CD4-positive, alpha-beta memory T cell (primary cell): Measurements from ENCODE around the gene ADCY9. TPM values are rescaled to one million over a fixed set of nuclear protein-coding genes. Genes with fewer than 3 reads are reported as not detected.
A peak's percentile ranks its signal among the peaks of the same experiment; 100 is the strongest.

Source experiments
- CTCF ChIA-PET: fragments of 350-600 bp; sonication (Branson Sonifier 250); formaldehyde crosslinking; loops from one replicate; lab custom pipeline; 2021; ENCODE audit warnings: inconsistent platforms; ENCODE audit not compliant: partially characterized antibody; lab: Charles Lee
- POLR2A ChIA-PET: fragments of 350-600 bp; sonication (Branson Sonifier 250); formaldehyde crosslinking; loops from one replicate; lab custom pipeline; 2021; ENCODE audit not compliant: partially characterized antibody; lab: Charles Lee
- DNase-seq, 5 donors: peaks; one replicate each; pipeline versions ENCODE4 v3.0.0 to v3.0.0-alpha.2; 2020 to 2022; ENCODE audit warnings: mixed read lengths in 1 of 5
- H3K27ac ChIP-seq: one replicate; pipeline ENCODE4 v1.7.0; 2013; ENCODE audit warnings: low read depth, low read length
- H3K27me3 ChIP-seq: 2 replicates; pipeline ENCODE4 v1.7.0; 2013; ENCODE audit warnings: mild to moderate bottlenecking, low read length, moderate library complexity; ENCODE audit not compliant: insufficient read depth
- H3K36me3 ChIP-seq: 2 replicates; pipeline ENCODE4 v1.7.0; 2013; ENCODE audit warnings: mild to moderate bottlenecking, low read length, moderate library complexity; ENCODE audit not compliant: insufficient read depth
- H3K4me1 ChIP-seq: 2 replicates; pipeline ENCODE4 v1.7.0; 2013; ENCODE audit warnings: mild to moderate bottlenecking, low read length, moderate library complexity; ENCODE audit not compliant: insufficient read depth
- H3K4me3 ChIP-seq, 2 donors: one replicate each; pipeline ENCODE4 v1.7.0; 2013; ENCODE audit warnings: low read length in 2 of 2, mild to moderate bottlenecking in 1 of 2
- H3K9me3 ChIP-seq, 2 donors: one replicate each; pipeline ENCODE4 v1.7.0; 2013; ENCODE audit warnings: low read length in 2 of 2, control low read depth in 1 of 2; ENCODE audit not compliant: control insufficient read depth in 1 of 2
- H3K27ac Mint-ChIP-seq, 7 donors: one replicate each; pipeline ENCODE4 v1.8.0; 2020 to 2021; ENCODE audit warnings: mixed read lengths in 7 of 7, mild to moderate bottlenecking in 6 of 7, inconsistent platforms in 3 of 7, moderate library complexity in 3 of 7
- H3K27me3 Mint-ChIP-seq, 2 donors: one replicate each; pipeline ENCODE4 v1.8.0; 2020 to 2021; ENCODE audit warnings: mixed read lengths in 2 of 2
- H3K36me3 Mint-ChIP-seq, 2 donors: one replicate each; pipeline ENCODE4 v1.8.0; 2020 to 2021; ENCODE audit warnings: mixed read lengths in 2 of 2, inconsistent platforms in 1 of 2, mild to moderate bottlenecking in 1 of 2
- H3K4me1 Mint-ChIP-seq, 4 donors: one replicate each; pipeline ENCODE4 v1.8.0; 2020 to 2021; ENCODE audit warnings: mixed read lengths in 4 of 4, mild to moderate bottlenecking in 1 of 4
- H3K4me3 Mint-ChIP-seq, 8 donors: one replicate each; pipeline ENCODE4 v1.8.0; 2020 to 2021; ENCODE audit warnings: mixed read lengths in 8 of 8, mild to moderate bottlenecking in 7 of 8, moderate library complexity in 6 of 8, inconsistent platforms in 3 of 8
- H3K9me3 Mint-ChIP-seq, 8 donors: one replicate each; pipeline ENCODE4 v1.8.0; 2020 to 2021; ENCODE audit warnings: mixed read lengths in 8 of 8, mild to moderate bottlenecking in 5 of 8, inconsistent platforms in 3 of 8, moderate library complexity in 1 of 8
- intact Hi-C: fragments of 100-400 bp; cut with micrococcal nuclease; formaldehyde crosslinking; loops from one replicate; pipeline ENCODE4 v1.15.1; 2023
- polyA plus RNA-seq, 2 donors: library from polyadenylated mRNA; unstranded; fragments of 300-500 nt; fragmentation: Illumina TruSeq; gene quantifications; one replicate each; pipeline ENCODE4 v1.2.3, GENCODE V29; 2021
- total RNA-seq, 2 experiments: library from RNA; stranded (reverse); gene quantifications; one replicate each; pipeline ENCODE4 v1.2.3, GENCODE V29; 2021

Gene ADCY9
- total and polyA plus RNA-seq, 4 experiments from 2014 or later = 0.26 to 8.1 (median 4.5) TPM

DNA sequence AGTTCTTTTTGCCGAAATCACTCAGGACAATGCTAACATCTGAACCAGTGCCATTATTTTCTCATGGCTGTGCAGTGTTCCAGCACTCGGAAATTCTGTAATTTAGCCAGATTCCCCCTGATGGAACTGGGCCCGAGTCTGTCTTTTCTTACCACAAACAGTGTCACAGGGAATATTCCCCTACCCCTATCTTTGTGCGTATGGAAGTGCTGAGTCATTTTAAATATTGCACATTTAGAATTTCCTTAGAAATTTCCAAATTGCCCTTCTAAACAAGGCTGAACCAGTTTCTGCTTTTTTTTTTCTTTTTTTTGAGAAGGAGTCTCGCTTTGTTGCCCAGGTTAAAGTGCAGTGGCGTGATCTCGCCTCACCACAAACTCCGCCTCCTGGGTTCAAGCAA lies 147.7 kb downstream of the ADCY9 start:
- CTCF ChIA-PET = no interaction called here
- POLR2A ChIA-PET = no interaction called here
- Mint-ChIP-seq H3K4me1 (peaks cover 0 to 7% (median 2%) of the 10 kb centered on the region in 4 donors), H3K27me3 (no peaks in the 10 kb centered on the region), H3K4me3 (no peak overlapping the region), H3K36me3 (peaks cover 3 to 20% of the 10 kb centered on the region in 2 donors), H3K27ac (peak overlapping the region in 2 of 7 donors; percentile 47 to 57), H3K9me3 (peaks cover 0 to 3% (median 0%) of the 10 kb centered on the region in 8 donors)
- intact Hi-C loops = loop anchor here (10.0 kb wide), 1 partner anchor 146 kb away; the partner anchor contains the start of gene ADCY9
- Histone ChIP-seq H3K36me3 (no peaks in the 10 kb centered on the region), H3K27me3 (no peaks in the 10 kb centered on the region), H3K9me3 (no peaks in the 10 kb centered on the region), H3K4me3 (no peak overlapping the region), H3K27ac (no peak overlapping the region), H3K4me1 (peaks cover 4% of the 10 kb centered on the region)
- no peak for DNase-seq

DNA sequence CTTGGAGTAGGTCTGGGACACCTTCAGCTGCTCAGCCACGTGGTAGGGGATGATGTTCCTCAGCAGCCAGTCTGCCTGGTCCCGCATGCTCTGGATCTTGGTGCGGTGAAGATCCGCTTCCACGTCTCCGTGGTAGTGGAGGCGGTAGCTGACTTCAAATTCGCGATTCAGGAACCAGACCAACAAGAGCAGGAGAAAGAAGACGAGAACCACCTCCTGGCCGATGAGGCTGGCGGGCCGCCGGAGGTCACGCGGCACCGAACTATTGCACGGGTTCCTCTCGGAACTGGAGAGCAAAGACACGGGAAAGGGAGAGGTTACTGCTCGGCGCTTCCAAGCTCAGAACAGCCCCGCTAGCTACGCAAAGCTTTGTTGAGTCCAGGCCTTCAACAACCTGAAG lies 149.6 kb downstream of the ADCY9 start:
- H3K27me3 ChIP-seq = no peaks in the 10 kb centered on the region
- H3K36me3 Mint-ChIP-seq = peaks cover 7 to 20% of the 10 kb centered on the region in 2 donors
- no peaks in the 10 kb centered on the region for H3K9me3 ChIP-seq
- no peak overlapping the region for H3K27ac ChIP-seq
- no peak for DNase-seq
- intact Hi-C loops = loop anchor here (10.0 kb wide), 1 partner anchor 148 kb away; the partner anchor contains the start of gene ADCY9
- H3K4me3 Mint-ChIP-seq = no peak overlapping the region
- H3K27me3 Mint-ChIP-seq = no peaks in the 10 kb centered on the region
- ChIA-PET POLR2A (interaction anchor here (0.6 to 1.2 kb wide), 2 partner anchors 147 to 305 kb away, joined by 3 to 4 read pairs; no protein-coding TSS in a partner anchor), CTCF (interaction anchor here (1.1 to 1.7 kb wide), 3 partner anchors 26 to 291 kb away, joined by 3 to 5 read pairs (median 3); no protein-coding TSS in a partner anchor)
- peak overlapping the region in 2 of 7 donors; percentile 66 to 87 for H3K27ac Mint-ChIP-seq
- H3K9me3 Mint-ChIP-seq = peaks cover 0 to 3% (median 0%) of the 10 kb centered on the region in 8 donors
- H3K4me3 ChIP-seq = no peak overlapping the region
- peaks cover 11 to 21% (median 14%) of the 10 kb centered on the region in 4 donors for H3K4me1 Mint-ChIP-seq
- no peaks in the 10 kb centered on the region for H3K36me3 ChIP-seq
- H3K4me1 ChIP-seq = peaks cover 18% of the 10 kb centered on the region

DNA sequence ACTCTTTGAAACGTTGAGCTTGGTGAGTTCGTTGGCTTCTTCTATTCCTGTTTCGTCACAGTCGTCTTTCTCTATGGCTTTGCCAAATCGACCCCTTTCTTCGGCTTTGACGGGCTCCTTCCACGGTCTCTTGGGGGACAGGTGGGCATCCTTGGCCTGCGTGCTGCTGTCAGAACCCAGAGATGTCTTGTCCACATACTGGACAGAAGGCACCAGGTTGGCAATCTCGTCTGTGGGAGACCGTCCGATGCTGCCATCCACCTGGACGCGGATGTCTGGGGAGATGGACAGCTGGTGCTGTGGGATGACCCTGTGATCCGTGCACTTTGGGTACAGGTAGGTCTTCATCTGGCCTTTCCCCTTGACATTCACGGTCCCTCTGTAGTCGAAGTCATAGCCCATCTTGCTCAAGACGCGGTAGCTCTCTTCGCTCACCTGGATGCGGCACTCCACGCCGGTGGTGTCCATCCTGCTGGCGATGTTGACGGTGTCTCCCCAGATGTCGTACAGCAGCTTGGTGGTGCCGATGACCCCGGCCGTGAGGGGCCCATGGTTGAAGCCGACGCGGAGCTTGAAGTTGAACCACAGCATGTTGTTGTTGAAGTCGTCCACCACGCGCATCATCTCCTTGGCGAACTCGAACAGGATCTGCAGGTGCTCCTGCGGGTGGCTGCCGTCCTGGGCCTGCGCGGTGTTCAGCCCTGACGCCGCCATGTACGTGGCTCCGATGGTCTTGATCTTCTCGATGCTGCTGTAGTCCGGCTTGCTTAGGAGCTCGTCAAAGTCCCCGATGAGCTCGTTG lies 150.3 kb downstream of the ADCY9 start:
- Mint-ChIP-seq H3K27ac (peak overlapping the region in 6 of 7 donors; percentile 15 to 87 (median 64)), H3K4me3 (no peak overlapping the region), H3K9me3 (peaks cover 0 to 3% (median 0%) of the 10 kb centered on the region in 8 donors), H3K27me3 (no peaks in the 10 kb centered on the region), H3K4me1 (peaks cover 11 to 28% (median 15%) of the 10 kb centered on the region in 4 donors), H3K36me3 (peaks cover 7 to 20% of the 10 kb centered on the region in 2 donors)
- H3K4me1 ChIP-seq = peaks cover 24% of the 10 kb centered on the region
- no peaks in the 10 kb centered on the region for H3K27me3 ChIP-seq
- no peak overlapping the region for H3K27ac ChIP-seq
- CTCF ChIA-PET = interaction anchor here (1.1 to 1.7 kb wide), 2 partner anchors 25 to 27 kb away, joined by 3 to 5 read pairs; no protein-coding TSS in a partner anchor
- DNase-seq = no peak
- POLR2A ChIA-PET = interaction anchor here (1.2 kb wide), 1 partner anchor 306 kb away, joined by 4 read pairs; no protein-coding TSS in a partner anchor
- intact Hi-C loops = loop anchor here (10.0 kb wide), 1 partner anchor 149 kb away; the partner anchor contains the start of gene ADCY9
- no peak overlapping the region for H3K4me3 ChIP-seq
- H3K36me3 ChIP-seq = no peaks in the 10 kb centered on the region
- no peaks in the 10 kb centered on the region for H3K9me3 ChIP-seq

- no peak overlapping the region for H3K4me3 Mint-ChIP-seq
- Histone ChIP-seq H3K27me3 (no peaks in the 10 kb centered on the region), H3K4me3 (no peak overlapping the region), H3K27ac (no peak overlapping the region), H3K4me1 (peaks cover 25% of the 10 kb centered on the region), H3K9me3 (no peaks in the 10 kb centered on the region), H3K36me3 (no peaks in the 10 kb centered on the region)
- H3K9me3 Mint-ChIP-seq = peaks cover 0 to 3% (median 0%) of the 10 kb centered on the region in 8 donors
- ChIA-PET POLR2A (no interaction called here), CTCF (interaction anchor here (1.1 to 1.2 kb wide), 2 partner anchors 26 to 288 kb away, joined by 3 to 5 read pairs; no protein-coding TSS in a partner anchor)
- DNase-seq = no peak
- peak overlapping the region in 6 of 7 donors; percentile 15 to 87 (median 68) for H3K27ac Mint-ChIP-seq
- peaks cover 13 to 34% (median 20%) of the 10 kb centered on the region in 4 donors for H3K4me1 Mint-ChIP-seq
- H3K27me3 Mint-ChIP-seq = no peaks in the 10 kb centered on the region
- H3K36me3 Mint-ChIP-seq = peaks cover 7 to 20% of the 10 kb centered on the region in 2 donors
- intact Hi-C loops = loop anchor here (10.0 kb wide), 1 partner anchor 149 kb away; the partner anchor contains the start of gene ADCY9
Measured at GRCh38 chr16:3965306-3965705, 150.9 kb downstream of the ADCY9 start.

DNA sequence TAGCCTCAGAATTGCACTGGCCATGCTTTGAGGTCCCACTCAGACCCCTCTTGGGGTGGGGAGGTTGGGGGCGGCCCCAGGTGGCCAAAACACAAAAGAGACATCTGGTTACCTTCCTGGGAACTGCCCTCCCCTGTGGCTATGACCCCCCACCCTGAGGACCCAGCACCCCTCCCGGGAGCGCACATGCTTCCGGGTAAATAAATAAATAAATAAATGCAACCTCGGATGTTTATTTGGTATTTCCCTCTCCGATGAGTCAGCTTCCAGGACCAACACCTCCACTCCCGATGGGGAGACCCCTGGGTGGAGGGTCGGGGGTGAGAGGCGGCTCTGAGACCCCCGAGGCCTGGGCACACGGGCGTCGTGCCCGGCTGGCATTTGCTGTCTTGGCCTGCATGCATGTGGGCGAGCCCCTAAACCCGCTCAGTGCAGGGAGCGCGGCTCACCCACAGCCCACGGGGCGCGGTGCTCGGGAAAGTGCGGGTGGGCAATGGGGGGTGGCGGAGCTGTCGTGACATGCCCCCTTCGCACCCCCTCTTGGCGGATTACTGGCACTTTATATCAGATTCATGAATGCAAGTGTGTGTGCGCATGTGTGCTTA lies 151.5 kb downstream of the ADCY9 start:
- Mint-ChIP-seq H3K4me1 (peaks cover 13 to 35% (median 21%) of the 10 kb centered on the region in 4 donors), H3K27me3 (no peaks in the 10 kb centered on the region), H3K4me3 (no peak overlapping the region), H3K27ac (peak overlapping the region in 6 of 7 donors; percentile 12 to 96 (median 74)), H3K9me3 (peaks cover 0 to 3% (median 0%) of the 10 kb centered on the region in 8 donors), H3K36me3 (peaks cover 7 to 20% of the 10 kb centered on the region in 2 donors)
- Histone ChIP-seq H3K27ac (no peak overlapping the region), H3K27me3 (no peaks in the 10 kb centered on the region), H3K9me3 (no peaks in the 10 kb centered on the region), H3K4me3 (no peak overlapping the region), H3K36me3 (no peaks in the 10 kb centered on the region), H3K4me1 (peaks cover 25% of the 10 kb centered on the region)
- ChIA-PET POLR2A (no interaction called here), CTCF (interaction anchor here (1.2 kb wide), 1 partner anchor 289 kb away, joined by 3 read pairs; no protein-coding TSS in a partner anchor)
- no peak for DNase-seq
- intact Hi-C loops = loop anchor here (10.0 kb wide), 1 partner anchor 150 kb away; the partner anchor contains the start of gene ADCY9

- Histone ChIP-seq H3K4me1 (peaks cover 25% of the 10 kb centered on the region), H3K9me3 (no peaks in the 10 kb centered on the region), H3K27ac (no peak overlapping the region), H3K4me3 (no peak overlapping the region), H3K36me3 (no peaks in the 10 kb centered on the region), H3K27me3 (no peaks in the 10 kb centered on the region)
- intact Hi-C loops = loop anchor here (2.0 to 10.0 kb wide), 2 partner anchors 25 to 151 kb away; partner anchors contain the start of gene ADCY9
- H3K4me1 Mint-ChIP-seq = peaks cover 13 to 35% (median 21%) of the 10 kb centered on the region in 4 donors
- DNase-seq = no peak
- H3K36me3 Mint-ChIP-seq = peaks cover 7 to 20% of the 10 kb centered on the region in 2 donors
- no peaks in the 10 kb centered on the region for H3K27me3 Mint-ChIP-seq
- peaks cover 0 to 3% (median 0%) of the 10 kb centered on the region in 8 donors for H3K9me3 Mint-ChIP-seq
- H3K27ac Mint-ChIP-seq = peak overlapping the region; percentile 47 to 97 (median 96)
- POLR2A ChIA-PET = interaction anchor here (1.5 to 1.9 kb wide), 2 partner anchors 152 to 308 kb away, joined by 3 to 4 read pairs; partner anchors contain the start of gene ADCY9
- no peak overlapping the region for H3K4me3 Mint-ChIP-seq
- CTCF ChIA-PET = interaction anchor here (1.2 to 1.4 kb wide), 2 partner anchors 290 kb away, joined by 3 to 4 read pairs; no protein-coding TSS in a partner anchor
Measured at GRCh38 chr16:3963886-3964685, 152.2 kb downstream of the ADCY9 start.
